Smooth muscle cell (in vitro differentiated cells): ENCODE data around the gene ZSWIM5. TPM values are rescaled to one million over a fixed set of nuclear protein-coding genes. Genes with fewer than 3 reads are reported as not detected.
"Not testable (repeated sequence)": the region's sequence is repeated elsewhere in the genome, so short reads cannot be mapped to it uniquely, and the experiment has no call there.

Experiments
- DNase-seq: peaks from one replicate; lab custom pipeline; 2025; ENCODE audit not compliant: unreplicated experiment; lab: John Stamatoyannopoulos, UW
- H2AFZ ChIP-seq: fragments of 200-600 bp; sonication (generic); 2 replicates; pipeline ENCODE4 v1.6.0; 2016; ENCODE audit warnings: antibody characterized with exemption, low read depth, mild to moderate bottlenecking
- H3F3A ChIP-seq: fragments of 200-600 bp; sonication (generic); 2 replicates; pipeline ENCODE4 v1.6.0; 2017; ENCODE audit warnings: antibody characterized with exemption, low read depth
- H3K27ac ChIP-seq: fragments of 200-600 bp; sonication (generic); 2 replicates; pipeline ENCODE4 v1.5.1; 2016; ENCODE audit warnings: low read depth, mild to moderate bottlenecking
- H3K27me3 ChIP-seq: fragments of 200-600 bp; sonication (generic); 2 replicates; pipeline ENCODE4 v1.6.1; 2016; ENCODE audit warnings: low read depth, mild to moderate bottlenecking
- H3K36me3 ChIP-seq: fragments of 200-600 bp; sonication (generic); 2 replicates; pipeline ENCODE4 v1.5.1; 2016; ENCODE audit warnings: low read depth
- H3K4me1 ChIP-seq: fragments of 200-600 bp; sonication (generic); 2 replicates; pipeline ENCODE4 v1.5.1; 2016; ENCODE audit warnings: low read depth
- H3K4me2 ChIP-seq: fragments of 200-600 bp; sonication (generic); 2 replicates; pipeline ENCODE4 v1.6.0; 2016; ENCODE audit warnings: mild to moderate bottlenecking
- H3K4me3 ChIP-seq: fragments of 200-600 bp; sonication (generic); 2 replicates; pipeline ENCODE4 v1.5.1; 2016; ENCODE audit warnings: mild to moderate bottlenecking
- H3K79me2 ChIP-seq: fragments of 200-600 bp; sonication (generic); 2 replicates; pipeline ENCODE4 v1.6.0; 2016; ENCODE audit warnings: low read depth, mild to moderate bottlenecking
- H3K9ac ChIP-seq: fragments of 200-600 bp; sonication (generic); 2 replicates; pipeline ENCODE4 v1.6.0; 2016; ENCODE audit warnings: low read depth
- H3K9me3 ChIP-seq: fragments of 200-600 bp; sonication (generic); replicated peaks from 2 replicates; pipeline ENCODE4 v1.5.1; 2016; ENCODE audit warnings: low read depth
- H4K20me1 ChIP-seq: fragments of 200-600 bp; sonication (generic); 2 replicates; pipeline ENCODE4 v1.6.0; 2016; ENCODE audit warnings: low read depth
- WGBS: methylation state at CpG from one replicate; pipeline ENCODE4 v1.1.7; 2016; ENCODE audit warnings: low lambda C conversion rate; 5-methylcytosine and 5-hydroxymethylcytosine counted together
- polyA plus RNA-seq: library from polyadenylated mRNA; unstranded; fragments of >200 nt; fragmentation: Nextera tagmentation; extraction: Ambion mirVana; gene quantifications from 2 replicates; pipeline ENCODE4 v1.2.1, GENCODE V29; 2016
- total RNA-seq: library from RNA; depleted of rRNA; stranded (reverse); fragments of >200 nt; gene quantifications from 2 replicates; pipeline ENCODE4 v1.2.3, GENCODE V29; 2014
- TF ChIP-seq, protein P1 (sequence below): fragments of 200-600 bp; sonication (generic); IDR thresholded peaks from 2 replicates; pipeline ENCODE4 v1.5.1; 2017; ENCODE audit warnings: borderline replicate concordance, mild to moderate bottlenecking, antibody characterized with exemption; ENCODE audit not compliant: insufficient read depth, poor library complexity, severe bottlenecking

ZSWIM5 gene
- total and polyA plus RNA-seq, 2 experiments from 2014 or later: 0.13 to 0.26 TPM

DNA sequence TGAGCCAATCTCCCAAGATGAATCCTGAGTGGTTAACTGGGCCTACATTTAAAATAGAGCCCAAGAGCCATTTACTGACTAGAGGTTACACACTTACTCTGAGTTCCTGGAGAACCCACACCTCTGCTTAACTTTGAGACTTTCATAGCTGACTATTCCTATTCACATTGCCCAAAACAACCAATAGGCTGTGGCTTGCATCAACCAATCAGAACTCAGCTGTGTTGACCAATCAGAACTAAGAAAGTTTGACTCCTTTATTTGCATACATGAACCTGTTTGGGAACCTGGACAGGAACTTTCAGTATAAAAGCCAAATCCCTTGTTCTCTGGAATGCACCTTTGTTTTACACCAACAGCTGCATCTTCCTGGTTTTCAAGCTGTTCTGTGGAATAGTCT lies 9.5 kb downstream of the ZSWIM5 start:
- Histone ChIP-seq H3K4me1 (no peaks in the 10 kb centered on the region), H3K27ac (no peak overlapping the region)
- no peak for DNase-seq

GRCh38 chr1:45191418-45191783 lies 15.0 kb downstream of the ZSWIM5 start:
- Histone ChIP-seq H3K27me3 (no peaks in the 10 kb centered on the region), H3K27ac (no peak overlapping the region)

More for the DNA sequence above, 9.5 kb downstream of the ZSWIM5 start:
- no peaks in the 10 kb centered on the region for H3K36me3 ChIP-seq
- H2AFZ ChIP-seq: no peak overlapping the region
- H3K9ac ChIP-seq: no peak overlapping the region
- no peaks in the 10 kb centered on the region for H4K20me1 ChIP-seq
- H3K4me2 ChIP-seq: no peak overlapping the region
- no peaks in the 10 kb centered on the region for H3K27me3 ChIP-seq
- no peak overlapping the region for H3K4me3 ChIP-seq
- H3K9me3 ChIP-seq: no peaks in the 10 kb centered on the region
- no peaks in the 10 kb centered on the region for H3F3A ChIP-seq
- no peaks in the 10 kb centered on the region for H3K79me2 ChIP-seq
- TF ChIP-seq, protein P1, sequence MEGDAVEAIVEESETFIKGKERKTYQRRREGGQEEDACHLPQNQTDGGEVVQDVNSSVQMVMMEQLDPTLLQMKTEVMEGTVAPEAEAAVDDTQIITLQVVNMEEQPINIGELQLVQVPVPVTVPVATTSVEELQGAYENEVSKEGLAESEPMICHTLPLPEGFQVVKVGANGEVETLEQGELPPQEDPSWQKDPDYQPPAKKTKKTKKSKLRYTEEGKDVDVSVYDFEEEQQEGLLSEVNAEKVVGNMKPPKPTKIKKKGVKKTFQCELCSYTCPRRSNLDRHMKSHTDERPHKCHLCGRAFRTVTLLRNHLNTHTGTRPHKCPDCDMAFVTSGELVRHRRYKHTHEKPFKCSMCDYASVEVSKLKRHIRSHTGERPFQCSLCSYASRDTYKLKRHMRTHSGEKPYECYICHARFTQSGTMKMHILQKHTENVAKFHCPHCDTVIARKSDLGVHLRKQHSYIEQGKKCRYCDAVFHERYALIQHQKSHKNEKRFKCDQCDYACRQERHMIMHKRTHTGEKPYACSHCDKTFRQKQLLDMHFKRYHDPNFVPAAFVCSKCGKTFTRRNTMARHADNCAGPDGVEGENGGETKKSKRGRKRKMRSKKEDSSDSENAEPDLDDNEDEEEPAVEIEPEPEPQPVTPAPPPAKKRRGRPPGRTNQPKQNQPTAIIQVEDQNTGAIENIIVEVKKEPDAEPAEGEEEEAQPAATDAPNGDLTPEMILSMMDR: no peak

GRCh38 chr1:45187725-45188124 lies 18.7 kb downstream of the ZSWIM5 start:
- Histone ChIP-seq H2AFZ (no peak overlapping the region), H3K9ac (no peak overlapping the region), H3K4me3 (no peak overlapping the region), H3F3A (no peaks in the 10 kb centered on the region), H3K27me3 (no peaks in the 10 kb centered on the region), H3K4me1 (no peaks in the 10 kb centered on the region), H3K36me3 (no peaks in the 10 kb centered on the region), H3K4me2 (no peak overlapping the region), H3K9me3 (no peaks in the 10 kb centered on the region), H3K27ac (no peak overlapping the region), H4K20me1 (no peaks in the 10 kb centered on the region), H3K79me2 (no peaks in the 10 kb centered on the region)
- WGBS: 81% methylated on average over 2 of the region's 2 CpGs
- no peak for DNase-seq
- TF ChIP-seq, protein P1: no peak

More at GRCh38 chr1:45191418-45191783, 15.0 kb downstream of the ZSWIM5 start:
- no peaks in the 10 kb centered on the region for H3K79me2 ChIP-seq
- no peaks in the 10 kb centered on the region for H3K4me1 ChIP-seq
- no peak overlapping the region for H3K4me3 ChIP-seq
- H3K36me3 ChIP-seq: no peaks in the 10 kb centered on the region
- H3K9ac ChIP-seq: no peak overlapping the region
- H3F3A ChIP-seq: no peaks in the 10 kb centered on the region
- H3K9me3 ChIP-seq: no peaks in the 10 kb centered on the region
- H3K4me2 ChIP-seq: no peak overlapping the region
- DNase-seq: no peak
- TF ChIP-seq, protein P1: no peak
- no peaks in the 10 kb centered on the region for H4K20me1 ChIP-seq
- no peak overlapping the region for H2AFZ ChIP-seq
- 90% methylated on average over 4 of the region's 4 CpGs for WGBS

- not testable (repeated sequence) for H3K4me1 ChIP-seq, H3K9me3 ChIP-seq, H3K79me2 ChIP-seq, H2AFZ ChIP-seq, H3F3A ChIP-seq, H3K27ac ChIP-seq, DNase-seq, H3K9ac ChIP-seq, H3K4me3 ChIP-seq, H3K27me3 ChIP-seq, H3K36me3 ChIP-seq, H3K4me2 ChIP-seq, H4K20me1 ChIP-seq
- 93% methylated on average over 21 of the region's 21 CpGs for WGBS
Measured at GRCh38 chr1:45179918-45180519, 26.4 kb downstream of the ZSWIM5 start.
